Central memory CD8-positive, alpha-beta T cell (primary cell): ENCODE data around the gene SPATA31D1.

Experiments used
- ATAC-seq: fragments of 150-1000 bp; cut with Tn5 transposase; replicated peaks from 2 replicates; pipeline ENCODE4 v1.10.0; 2022; ENCODE audit warnings: mild to moderate bottlenecking, moderate FRiP score, moderate number of reproducible peaks; ENCODE audit not compliant: poor library complexity, severe bottlenecking; ENCODE audit errors: extremely low read depth
- DNase-seq, 2 donors: peaks; one replicate each; pipeline ENCODE4 v3.0.0; 2021; ENCODE audit warnings: low spot score in 2 of 2
- H3K27ac Mint-ChIP-seq: one replicate; pipeline ENCODE4 v1.8.0; 2022; ENCODE audit warnings: low read depth, mild to moderate bottlenecking, moderate library complexity, mixed read lengths
- H3K27me3 Mint-ChIP-seq: one replicate; pipeline ENCODE4 v1.8.0; 2022; ENCODE audit warnings: mixed read lengths
- H3K36me3 Mint-ChIP-seq: one replicate; pipeline ENCODE4 v1.8.0; 2022; ENCODE audit warnings: mild to moderate bottlenecking, moderate library complexity, mixed read lengths; ENCODE audit not compliant: insufficient read depth
- H3K4me1 Mint-ChIP-seq: one replicate; pipeline ENCODE4 v1.8.0; 2022; ENCODE audit warnings: mixed read lengths
- H3K4me3 Mint-ChIP-seq: one replicate; pipeline ENCODE4 v1.8.0; 2022; ENCODE audit warnings: mild to moderate bottlenecking, moderate library complexity, mixed read lengths
- H3K9me3 Mint-ChIP-seq: one replicate; pipeline ENCODE4 v1.8.0; 2022; ENCODE audit warnings: mixed read lengths

Gene SPATA31D1

DNA sequence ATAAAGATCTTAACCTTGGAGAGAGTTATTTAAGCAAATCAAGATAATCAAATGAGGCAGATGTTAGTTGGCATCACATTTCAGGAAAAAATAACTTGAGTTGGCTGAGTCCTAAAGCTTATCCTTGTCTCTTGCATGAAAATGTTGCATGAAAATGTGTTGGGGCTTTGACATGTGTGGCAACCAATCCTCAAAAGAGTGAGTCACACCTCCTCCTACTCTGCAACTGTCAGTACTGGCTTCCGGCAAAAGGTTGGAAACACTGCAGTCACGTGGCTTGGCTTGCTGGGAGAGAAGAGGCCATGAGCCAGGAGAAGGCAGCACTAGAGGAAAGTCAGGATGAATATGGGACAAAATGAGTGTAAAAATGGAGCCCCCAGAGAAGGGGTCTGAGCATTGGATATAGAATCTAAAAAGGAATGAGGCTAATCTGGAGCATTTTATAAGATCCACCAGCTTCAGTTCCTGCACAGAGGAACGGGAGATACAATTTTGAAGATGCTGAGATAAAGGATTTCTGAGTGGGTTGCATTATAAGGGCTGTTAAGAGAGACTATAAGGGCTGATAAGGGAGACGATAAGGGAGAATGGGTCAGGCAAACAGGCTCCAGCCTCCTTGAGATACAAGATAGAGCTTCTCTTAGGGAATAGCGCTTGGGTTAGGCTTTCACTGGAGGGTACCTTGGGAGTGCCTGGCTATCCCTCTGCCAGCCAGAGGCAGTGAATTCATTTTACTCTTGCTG, 43.1 kb downstream of the SPATA31D1 start:
- H3K4me1 Mint-ChIP-seq = no peaks in the 10 kb centered on the region
- no peak for DNase-seq
- H3K9me3 Mint-ChIP-seq = peaks cover 10% of the 10 kb centered on the region
- no peak overlapping the region for H3K27ac Mint-ChIP-seq
- no peak overlapping the region for H3K4me3 Mint-ChIP-seq
- H3K36me3 Mint-ChIP-seq = no peaks in the 10 kb centered on the region
- no peaks in the 10 kb centered on the region for H3K27me3 Mint-ChIP-seq
- ATAC-seq = no peak

DNA sequence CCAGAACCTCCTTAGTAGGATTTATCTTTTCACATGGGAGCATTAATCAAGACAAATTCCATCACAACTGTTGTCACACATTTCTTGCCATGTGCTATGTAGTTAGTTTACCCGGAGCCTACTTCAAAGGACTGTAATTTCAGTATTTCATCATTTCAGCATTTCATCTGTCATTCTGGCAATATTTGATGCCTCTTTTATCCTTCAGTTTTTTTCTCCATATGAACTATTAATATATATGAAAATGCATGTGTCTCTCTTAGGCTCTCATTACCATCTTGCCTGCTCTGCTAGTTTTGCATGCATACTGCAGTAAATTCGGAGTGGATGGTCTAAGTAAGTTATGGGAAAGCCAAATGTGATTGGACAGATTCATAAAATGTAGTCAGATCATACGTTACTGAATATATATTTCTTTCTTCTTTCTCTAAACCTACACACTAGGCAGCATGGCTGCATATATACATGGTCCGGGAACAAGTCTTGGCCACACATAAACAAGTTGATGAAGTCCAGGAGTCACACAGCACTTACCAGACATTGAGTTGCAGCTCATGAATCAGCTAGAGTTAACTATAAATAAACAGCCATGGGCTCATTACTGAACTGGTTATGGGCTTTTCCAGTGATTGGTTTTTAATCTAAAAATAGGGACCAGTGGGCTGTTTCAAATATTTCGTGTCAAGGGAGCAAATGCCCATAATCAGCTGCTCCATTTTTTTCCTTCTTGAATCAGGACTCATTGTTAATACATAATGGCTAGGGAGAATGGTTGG, 46.6 kb downstream of the SPATA31D1 start:
- Mint-ChIP-seq H3K36me3 (no peaks in the 10 kb centered on the region), H3K27ac (no peak overlapping the region), H3K9me3 (peaks cover 10% of the 10 kb centered on the region), H3K4me1 (no peaks in the 10 kb centered on the region), H3K4me3 (no peak overlapping the region), H3K27me3 (no peaks in the 10 kb centered on the region)
- DNase-seq = no peak
- ATAC-seq = no peak

DNA sequence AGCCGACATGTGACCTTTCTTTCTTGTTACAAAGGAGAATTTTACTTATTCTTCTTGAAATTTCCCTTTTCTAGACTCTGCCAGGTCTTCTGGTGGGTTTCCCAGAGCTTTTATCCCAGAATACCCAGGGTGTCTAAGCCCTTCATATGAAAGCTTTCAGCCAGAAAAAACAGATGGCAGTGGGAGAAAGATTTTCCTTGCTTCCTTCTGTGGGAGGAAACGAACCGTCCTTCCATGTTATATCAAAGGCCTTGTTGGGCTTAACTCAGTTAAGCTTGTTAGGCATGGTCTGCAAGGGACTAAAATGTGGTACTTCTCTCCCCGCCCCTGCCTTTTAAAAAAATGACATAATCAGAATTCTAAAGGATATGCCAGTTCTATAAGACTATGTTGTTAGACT, 47.5 kb downstream of the SPATA31D1 start:
- no peaks in the 10 kb centered on the region for H3K4me1 Mint-ChIP-seq
- no peak overlapping the region for H3K4me3 Mint-ChIP-seq
- no peaks in the 10 kb centered on the region for H3K27me3 Mint-ChIP-seq
- H3K36me3 Mint-ChIP-seq = no peaks in the 10 kb centered on the region
- ATAC-seq (no peak), DNase-seq (no peak)
- no peak overlapping the region for H3K27ac Mint-ChIP-seq
- peaks cover 10% of the 10 kb centered on the region for H3K9me3 Mint-ChIP-seq

DNA sequence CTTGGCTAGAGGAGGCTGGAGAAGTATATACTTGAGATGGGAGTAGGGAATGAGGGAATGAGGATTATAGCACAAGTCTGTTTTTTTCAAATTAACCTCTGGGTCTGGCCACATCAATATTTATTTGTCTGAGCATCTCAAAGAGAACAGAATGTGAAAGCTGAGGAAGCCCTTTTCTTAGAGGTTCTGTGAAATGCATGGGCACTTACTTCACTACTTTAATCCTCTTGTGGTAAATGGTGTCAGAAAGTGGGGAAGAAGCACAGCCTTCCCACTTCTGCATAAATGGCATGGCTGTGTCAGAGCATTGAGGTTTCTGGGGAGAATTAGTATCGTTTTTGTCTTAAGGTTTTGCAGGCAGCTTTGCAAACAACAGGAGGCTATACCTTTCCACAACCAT, 48.6 kb downstream of the SPATA31D1 start:
- Mint-ChIP-seq H3K27ac (no peak overlapping the region), H3K36me3 (no peaks in the 10 kb centered on the region), H3K27me3 (no peaks in the 10 kb centered on the region), H3K4me3 (no peak overlapping the region), H3K4me1 (no peaks in the 10 kb centered on the region), H3K9me3 (peaks cover 5% of the 10 kb centered on the region)
- DNase-seq (no peak), ATAC-seq (no peak)

GRCh38 chr9:82038897-82039296, 50.3 kb downstream of the SPATA31D1 start:
- no peak for DNase-seq
- ATAC-seq = no peak
- H3K27ac Mint-ChIP-seq = no peak overlapping the region
- no peaks in the 10 kb centered on the region for H3K36me3 Mint-ChIP-seq
- no peak overlapping the region for H3K4me3 Mint-ChIP-seq
- no peaks in the 10 kb centered on the region for H3K27me3 Mint-ChIP-seq
- H3K9me3 Mint-ChIP-seq = peaks cover 5% of the 10 kb centered on the region
- H3K4me1 Mint-ChIP-seq = no peaks in the 10 kb centered on the region
